H1 (cell line): ENCODE measurements around the gene PACSIN2. TPM values are rescaled to one million over a fixed set of nuclear protein-coding genes. Genes with fewer than 3 reads are reported as not detected.

Experiments
- CTCF ChIA-PET: fragments of 300-600 bp; sonication (Branson Sonifier 250); formaldehyde crosslinking; loops from one replicate; lab custom pipeline; 2021; ENCODE audit not compliant: partially characterized antibody; lab: Charles Lee
- POLR2A ChIA-PET: fragments of 300-600 bp; sonication (Branson Sonifier 250); formaldehyde crosslinking; loops from one replicate; lab custom pipeline; 2021; ENCODE audit warnings: inconsistent platforms; ENCODE audit not compliant: partially characterized antibody; lab: Charles Lee
- DNase-seq, 2 experiments: peaks; one replicate each; pipeline versions ENCODE4 v3.0.0 to v3.0.0-alpha.2; 2010 to 2022; ENCODE audit warnings: low spot score in 2 of 2, low read depth in 1 of 2, mixed read lengths in 1 of 2
- FAIRE-seq: peaks from 2 replicates; lab custom pipeline; 2011; peaks lifted over from hg19 to GRCh38; lab: Jason Lieb, UNC
- H2AFZ ChIP-seq: 2 replicates; pipeline ENCODE4 v1.8.1; 2012; ENCODE audit warnings: low read length, inconsistent platforms
- H2AK5ac ChIP-seq: 2 replicates; pipeline ENCODE4 v1.6.1; 2013; ENCODE audit warnings: low read depth, low read length
- H2BK120ac ChIP-seq: replicated peaks from 2 replicates; pipeline ENCODE3; 2013; ENCODE audit warnings: low read depth, low read length, inconsistent platforms
- H2BK12ac ChIP-seq: 2 replicates; pipeline ENCODE4 v1.6.1; 2013; ENCODE audit warnings: low read depth, low read length
- H2BK15ac ChIP-seq: 2 replicates; pipeline ENCODE4 v1.6.1; 2013; ENCODE audit warnings: low read length
- H2BK20ac ChIP-seq: 2 replicates; pipeline ENCODE4 v1.6.1; 2013; ENCODE audit warnings: low read length
- H2BK5ac ChIP-seq: 2 replicates; pipeline ENCODE4 v1.6.1; 2013; ENCODE audit warnings: low read depth, low read length
- H3K14ac ChIP-seq: 2 replicates; pipeline ENCODE4 v1.6.1; 2013; ENCODE audit warnings: inconsistent platforms; ENCODE audit not compliant: insufficient read length
- H3K18ac ChIP-seq: 2 replicates; pipeline ENCODE4 v1.6.1; 2013; ENCODE audit warnings: low read length; ENCODE audit errors: extremely low read depth
- H3K23ac ChIP-seq: 2 replicates; pipeline ENCODE4 v1.6.1; 2013; ENCODE audit warnings: inconsistent platforms; ENCODE audit not compliant: insufficient read length
- H3K23me2 ChIP-seq: 2 replicates; pipeline ENCODE4 v1.6.1; 2013; ENCODE audit warnings: low read depth, low read length
- H3K27ac ChIP-seq: 2 replicates; pipeline ENCODE4 v1.6.1; 2011; ENCODE audit warnings: low read depth, low read length, inconsistent platforms
- H3K27me3 ChIP-seq, 4 experiments: replicated peaks in 1 of 4; 1 replicate in 1 of 4; 2 replicates in 3 of 4; pipeline versions ENCODE4 v1.6.1 to v1.8.1; 2011 to 2013; ENCODE audit warnings: low read length in 3 of 4, mild to moderate bottlenecking in 3 of 4, inconsistent platforms in 2 of 4, mixed read lengths in 2 of 4, moderate library complexity in 1 of 4; ENCODE audit not compliant: control insufficient read depth in 3 of 4, insufficient read depth in 3 of 4; ENCODE audit errors: extremely low read depth in 1 of 4
- H3K36me3 ChIP-seq, 4 experiments: 2 replicates each; pipeline versions ENCODE4 v1.6.1 to v1.8.1; 2011 to 2013; ENCODE audit warnings: mild to moderate bottlenecking in 4 of 4, low read length in 3 of 4, moderate library complexity in 2 of 4, control low read depth in 1 of 4, inconsistent platforms in 1 of 4; ENCODE audit not compliant: insufficient read depth in 4 of 4, control insufficient read depth in 2 of 4
- H3K4ac ChIP-seq: replicated peaks from 2 replicates; pipeline ENCODE3; 2013; ENCODE audit warnings: low read length, low read depth, mixed read lengths, inconsistent platforms; ENCODE audit not compliant: insufficient read length
- H3K4me1 ChIP-seq, 4 experiments: replicated peaks in 1 of 4; 1 replicate in 1 of 4; 2 replicates in 3 of 4; pipeline versions ENCODE4 v1.6.1 to v1.8.1; 2011 to 2013; ENCODE audit warnings: low read length in 3 of 4, inconsistent platforms in 2 of 4, mixed read lengths in 1 of 4; ENCODE audit not compliant: insufficient read depth in 4 of 4, control insufficient read depth in 3 of 4
- H3K4me2 ChIP-seq, 2 experiments: 2 replicates each; pipeline versions ENCODE4 v1.6.1 to v1.8.1; 2011 to 2013; ENCODE audit warnings: low read depth in 2 of 2, low read length in 2 of 2, control low read depth in 1 of 2, inconsistent platforms in 1 of 2, mild to moderate bottlenecking in 1 of 2; ENCODE audit not compliant: insufficient read depth in 1 of 2
- H3K4me3 ChIP-seq, 4 experiments: fragments of 200-600, 300-600 bp in 1 of 4; sonication (generic), shearing (Covaris generic), sonication (Bioruptor Twin) in 1 of 4; 2 replicates each; pipeline versions ENCODE4 v1.5.1 to v1.8.1; 2011 to 2016; ENCODE audit warnings: low read length in 4 of 4, low read depth in 3 of 4, control low read depth in 2 of 4, inconsistent platforms in 2 of 4, mild to moderate bottlenecking in 2 of 4, mixed read lengths in 1 of 4, moderate library complexity in 1 of 4; ENCODE audit not compliant: insufficient read depth in 2 of 4; ENCODE audit errors: extremely low read depth in 1 of 4
- H3K56ac ChIP-seq: replicated peaks from 2 replicates; pipeline ENCODE3; 2013; ENCODE audit warnings: low read depth, mild to moderate bottlenecking, mixed read lengths, low read length, inconsistent platforms; ENCODE audit not compliant: insufficient read length
- H3K79me1 ChIP-seq: 2 replicates; pipeline ENCODE4 v1.6.1; 2013; ENCODE audit warnings: low read depth, low read length, control low read depth
- H3K79me2 ChIP-seq, 2 experiments: 2 replicates each; pipeline versions ENCODE4 v1.6.1 to v1.8.1; 2012 to 2013; ENCODE audit warnings: low read length in 2 of 2, mild to moderate bottlenecking in 2 of 2, inconsistent platforms in 1 of 2; ENCODE audit not compliant: insufficient read depth in 2 of 2, control insufficient read depth in 1 of 2
- H3K9ac ChIP-seq, 4 experiments: replicated peaks in 1 of 4; 1 replicate in 1 of 4; 2 replicates in 3 of 4; pipeline versions ENCODE4 v1.6.1 to v1.8.1; 2011 to 2013; ENCODE audit warnings: low read depth in 3 of 4, low read length in 3 of 4, control low read depth in 2 of 4, mild to moderate bottlenecking in 2 of 4, moderate library complexity in 2 of 4, inconsistent platforms in 1 of 4; ENCODE audit errors: extremely low read depth in 1 of 4
- H3K9me3 ChIP-seq, 2 experiments: 2 replicates each; pipeline versions ENCODE4 v1.6.1 to v1.8.1; 2012 to 2013; ENCODE audit warnings: mild to moderate bottlenecking in 2 of 2, moderate library complexity in 2 of 2, control low read depth in 1 of 2, inconsistent platforms in 1 of 2, low read depth in 1 of 2, low read length in 1 of 2, mixed read lengths in 1 of 2; ENCODE audit not compliant: insufficient read depth in 2 of 2
- H4K20me1 ChIP-seq, 2 experiments: replicated peaks in 1 of 2; 2 replicates each; pipeline versions ENCODE3 to v1.8.1; 2011 to 2013; ENCODE audit warnings: inconsistent platforms in 2 of 2, low read length in 2 of 2, mild to moderate bottlenecking in 1 of 2; ENCODE audit not compliant: insufficient read depth in 2 of 2, control insufficient read depth in 1 of 2
- H4K5ac ChIP-seq: 2 replicates; pipeline ENCODE4 v1.6.1; 2013; ENCODE audit warnings: low read length, low read depth, mixed read lengths, inconsistent platforms; ENCODE audit not compliant: insufficient read length
- H4K8ac ChIP-seq: 2 replicates; pipeline ENCODE4 v1.8.0; 2013; ENCODE audit warnings: mild to moderate bottlenecking, moderate library complexity, low read length, inconsistent platforms; ENCODE audit not compliant: insufficient read depth; ENCODE audit errors: extremely low read depth
- H4K91ac ChIP-seq: replicated peaks from 2 replicates; pipeline ENCODE3; 2013; ENCODE audit warnings: low read length, mixed read lengths, inconsistent platforms; ENCODE audit not compliant: insufficient read length
- CHD2 ChIP-seq: IDR thresholded peaks from 2 replicates; pipeline ENCODE4 v1.6.1; 2012; ENCODE audit warnings: low read length, improper control_type of control experiment
- SUZ12 ChIP-seq: fragments of 200-600 bp; sonication (generic); IDR thresholded peaks from 2 replicates; pipeline ENCODE4 v1.6.1; 2012; ENCODE audit warnings: mild to moderate bottlenecking, inconsistent platforms, low read length, moderate library complexity, mixed read lengths
- TEAD4 ChIP-seq: IDR thresholded peaks from 2 replicates; pipeline ENCODE4 v1.6.1; 2012; ENCODE audit warnings: low read depth, low read length, inconsistent platforms, mixed read lengths
- WGBS, 2 experiments: shearing (Covaris generic) in 1 of 2; methylation state at CpG; one replicate each; pipeline versions ENCODE4 v1.1.6 to v1.1.7; 2013 to 2015; ENCODE audit warnings: low lambda C conversion rate in 2 of 2, mixed read lengths in 2 of 2, inconsistent platforms in 1 of 2, low coverage in 1 of 2, missing lambda C conversion rate in 1 of 2; ENCODE audit not compliant: insufficient replicate concordance in 2 of 2, insufficient coverage in 1 of 2, insufficient read length in 1 of 2; ENCODE audit errors: extremely low coverage in 1 of 2, missing lambda C conversion rate in 1 of 2; 5-methylcytosine and 5-hydroxymethylcytosine counted together
- polyA plus RNA-seq, 7 experiments: library from polyadenylated mRNA; depleted of rRNA in 3 of 7; stranded (reverse) in 5 of 7; unstranded in 2 of 7; fragments of >200 nt in 5 of 7; fragments of 200-250 nt in 2 of 7; gene quantifications; 1 replicate in 5 of 7; 2 replicates in 1 of 7; 4 replicates in 1 of 7; pipeline versions ENCODE4 v1.2.1 to v1.2.3, GENCODE V29; 2011 to 2013; ENCODE audit warnings: missing spikeins in 2 of 7, mixed read lengths in 2 of 7
- total RNA-seq: library from RNA; stranded (reverse); fragmentation: NEBNext Ultra II Directional; extraction: Animal tissue kit (Norgen Biotek cat#: 25700); gene quantifications from 2 replicates; pipeline ENCODE4 v1.2.1, GENCODE V29; 2021

The PACSIN2 gene
- total and polyA plus RNA-seq, 2 of the 8 experiments (the other 6 are each of a cell fraction or from before 2014, with no cell fraction given): 44.8 to 64.2 TPM

DNA sequence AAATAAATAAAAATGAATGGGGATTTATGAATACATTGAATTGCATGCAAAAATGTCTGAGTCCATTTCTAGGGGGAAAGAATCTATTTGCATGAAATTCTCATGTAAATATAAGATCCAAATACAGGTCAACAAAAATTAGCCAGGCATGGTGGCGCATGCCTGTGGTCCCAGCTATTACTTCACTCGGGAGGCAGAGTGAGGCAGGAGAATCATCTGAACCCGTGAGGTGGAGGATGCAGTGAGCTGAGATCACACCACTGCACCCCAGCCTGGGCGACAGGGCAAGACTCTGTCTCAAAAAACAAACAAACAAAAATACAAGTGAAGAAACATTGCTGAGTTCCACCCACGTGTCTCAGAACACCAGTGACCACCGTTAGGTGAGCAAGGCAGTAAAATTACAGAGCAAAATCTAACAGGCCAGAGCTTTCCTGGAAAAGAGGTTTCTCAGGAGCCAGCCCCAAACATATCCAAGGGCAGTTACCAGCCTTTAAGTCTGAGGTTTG, 17.3 kb downstream of the PACSIN2 start:
- no peak for FAIRE-seq
- peaks cover 29 to 95% of the 10 kb centered on the region in 2 experiments for H3K79me2 ChIP-seq
- CTCF ChIA-PET: interaction anchor here (0.5 kb wide), 1 partner anchor 85 kb away, joined by 3 read pairs; no protein-coding TSS in a partner anchor

More for the DNA sequence above, 17.3 kb downstream of the PACSIN2 start:
- no peak for DNase-seq
- no peak overlapping the region for H3K4ac ChIP-seq
- H2BK5ac ChIP-seq: no peak overlapping the region
- H4K5ac ChIP-seq: no peak overlapping the region
- H3K4me2 ChIP-seq: no peak overlapping the region
- no peak overlapping the region for H2AFZ ChIP-seq
- no peak for TF ChIP-seq TEAD4
- no peak for TF ChIP-seq SUZ12
- no peak for TF ChIP-seq CHD2
- no peak overlapping the region for H4K8ac ChIP-seq
- H3K9me3 ChIP-seq: no peaks in the 10 kb centered on the region
- 71% methylated on average over 6 of the region's 6 CpGs; no CpG with 5 or more reads in 1 of the 2 experiments for WGBS, 2 experiments
- H3K27me3 ChIP-seq: no peaks in the 10 kb centered on the region
- peaks cover 40% of the 10 kb centered on the region for H3K79me1 ChIP-seq
- no peak overlapping the region for H2BK20ac ChIP-seq
- no peak overlapping the region for H2BK120ac ChIP-seq
- no peak overlapping the region for H3K4me3 ChIP-seq
- H2BK15ac ChIP-seq: no peak overlapping the region
- H4K91ac ChIP-seq: no peak overlapping the region
- no peak overlapping the region for H3K56ac ChIP-seq
- no peak overlapping the region for H3K14ac ChIP-seq
- no peak overlapping the region for H3K23ac ChIP-seq
- no peak overlapping the region for H2BK12ac ChIP-seq
- POLR2A ChIA-PET: interaction anchor here (2.6 kb wide), 1 partner anchor 17 kb away, joined by 11 read pairs; the partner anchor contains the start of gene PACSIN2
- H3K36me3 ChIP-seq: no peaks in the 10 kb centered on the region
- H3K18ac ChIP-seq: no peak overlapping the region
- H3K4me1 ChIP-seq: peaks cover 11 to 23% (median 16%) of the 10 kb centered on the region in 4 experiments
- peaks cover 14 to 27% of the 10 kb centered on the region in 2 experiments for H4K20me1 ChIP-seq
- no peak overlapping the region for H2AK5ac ChIP-seq
- no peaks in the 10 kb centered on the region; the same call in 1 of the 2 replicates for H3K23me2 ChIP-seq
- no peak overlapping the region for H3K27ac ChIP-seq
- H3K9ac ChIP-seq: no peak overlapping the region
